H4 (cell line): ENCODE results near the gene AGBL2. TPM values are rescaled to one million over a fixed set of nuclear protein-coding genes. Genes with fewer than 3 reads are reported as not detected.
A peak's percentile ranks its signal among the peaks of the same experiment; 100 is the strongest.
"Not testable (repeated sequence)": the region's sequence is repeated elsewhere in the genome, so short reads cannot be mapped to it uniquely, and the experiment has no call there.

ENCODE experiments used
- DNase-seq: peaks from one replicate; pipeline ENCODE4 v3.0.0-alpha.2; 2015; ENCODE audit warnings: low spot score
- total RNA-seq: library from RNA; depleted of rRNA; stranded (reverse); fragments of >200 nt; shearing (Covaris generic); gene quantifications from 2 replicates; pipeline ENCODE4 v1.2.3, GENCODE V29; 2014

AGBL2 gene
- total RNA-seq, 1 experiment from 2014 or later: 0.12 TPM

GRCh38 chr11:47688991-47689390 is 26.2 kb downstream of the AGBL2 start:
- DNase-seq: no peak

GRCh38 chr11:47688111-47688510 is 27.1 kb downstream of the AGBL2 start:
- DNase-seq: no peak

GRCh38 chr11:47686704-47687103 is 28.5 kb downstream of the AGBL2 start:
- not testable (repeated sequence) for DNase-seq

- DNase-seq: no peak
These were observed 29.0 kb downstream of the AGBL2 start for GRCh38 chr11:47686151-47686550.

- no peak for DNase-seq
These were observed 39.3 kb downstream of the AGBL2 start for GRCh38 chr11:47675851-47676250.

- peak; percentile 14 for DNase-seq
These were observed 42.9 kb downstream of the AGBL2 start for GRCh38 chr11:47672283-47672730.

- DNase-seq: no peak
These were observed 45.3 kb downstream of the AGBL2 start for GRCh38 chr11:47669856-47670255.

GRCh38 chr11:47668665-47669064 is 46.5 kb downstream of the AGBL2 start:
- DNase-seq: no peak

- DNase-seq: no peak
These were observed 47.6 kb downstream of the AGBL2 start for GRCh38 chr11:47667555-47667954.

- DNase-seq: no peak
These were observed 48.0 kb downstream of the AGBL2 start for GRCh38 chr11:47667135-47667534.

- peak; percentile 35 for DNase-seq
These were observed 50.2 kb downstream of the AGBL2 start for GRCh38 chr11:47664936-47665335.

GRCh38 chr11:47661245-47661644 is 53.9 kb downstream of the AGBL2 start:
- no peak for DNase-seq

GRCh38 chr11:47659276-47659675 is 55.9 kb downstream of the AGBL2 start:
- DNase-seq: no peak

GRCh38 chr11:47656260-47656885 is 58.8 kb downstream of the AGBL2 start:
- DNase-seq: no peak

GRCh38 chr11:47651818-47652469 is 63.2 kb downstream of the AGBL2 start:
- no peak for DNase-seq

- no peak for DNase-seq
These were observed 65.9 kb downstream of the AGBL2 start for GRCh38 chr11:47649276-47649675.

- DNase-seq: no peak
These were observed 69.2 kb downstream of the AGBL2 start for GRCh38 chr11:47646019-47646418.

GRCh38 chr11:47645500-47645899 is 69.7 kb downstream of the AGBL2 start:
- DNase-seq: no peak

- peak; percentile 96 for DNase-seq
These were observed 72.9 kb downstream of the AGBL2 start, which contains the start of gene MTCH2 for GRCh38 chr11:47642099-47642855. TSS of gene MTCH2 (minus strand) at chr11:47642559. CDS start at chr11:47642465, 94 bp downstream.

GRCh38 chr11:47641600-47642098 is 73.5 kb downstream of the AGBL2 start:
- DNase-seq: no peak

GRCh38 chr11:47640506-47640905 is 74.7 kb downstream of the AGBL2 start:
- not testable (repeated sequence) for DNase-seq

GRCh38 chr11:47636331-47636730 is 78.8 kb downstream of the AGBL2 start:
- not testable (repeated sequence) for DNase-seq
